ENCODE data around the gene EFCAB13. TPM values are rescaled to one million over a fixed set of nuclear protein-coding genes. Genes with fewer than 3 reads are reported as not detected.

EFCAB13 gene
- total RNA-seq, 1 experiment from 2014 or later, result 2.7 TPM

GRCh38 chr17:47335101-47335936 is 11.6 kb downstream of the EFCAB13 start:
- Histone ChIP-seq H3K4me3 (ENCODE audit: low read length) (no peak overlapping the region), H3K79me2 (ENCODE audit: low read length) (no peaks in the 10 kb centered on the region), H3F3A (ENCODE audit: low read length, unreplicated experiment) (no peaks in the 10 kb centered on the region), H3K36me3 (ENCODE audit: low read depth, low read length) (no peaks in the 10 kb centered on the region), H2AFZ (ENCODE audit: low read length) (no peak overlapping the region), H3K9ac (ENCODE audit: low read length) (no peak overlapping the region), H3K27me3 (ENCODE audit: low read length) (no peaks in the 10 kb centered on the region), H3K9me2 (replicated peaks; ENCODE audit: low read length) (0 out of 2 replicates have a peak, but pooled peaks cover 4% of the 10 kb centered on the region), H3K9me3 (ENCODE audit: low read length) (no peaks in the 10 kb centered on the region), H3K4me2 (ENCODE audit: low read length) (no peak overlapping the region), H4K20me1 (ENCODE audit: low read length) (no peaks in the 10 kb centered on the region), H3K27ac (ENCODE audit: low read length) (no peak overlapping the region), H3K4me1 (ENCODE audit: insufficient read depth, low read length) (peaks cover 7% of the 10 kb centered on the region)
- ChIA-PET CTCF (no interaction called here), POLR2A (ENCODE audit: unreplicated experiment) (no interaction called here)
- intact Hi-C loops (cut with micrococcal nuclease), result loop anchor here (10.0 kb wide), 1 partner anchor 309 kb away; the partner anchor contains the start of gene KPNB1
- TF ChIP-seq CTCF (conservative IDR thresholded peaks at IDR 0.05; ENCODE audit: low read depth, low read length) (no peak), EZH2phosphoT487 (IDR thresholded peaks at IDR 0.05; ENCODE audit: borderline replicate concordance, low read length) (no peak), EZH2 (IDR thresholded peaks at IDR 0.05; ENCODE audit: low read length, unreplicated experiment) (no peak)
- BruUV-seq (replicated peaks), result no TSS peak
- ATAC-seq (no peak), DNase-seq (no peak)

- peak; percentile 37 for DNase-seq
- peaks cover 7% of the 10 kb centered on the region for H3K4me1 ChIP-seq (ENCODE audit: insufficient read depth, low read length)
- H3K79me2 ChIP-seq (ENCODE audit: low read length), result no peaks in the 10 kb centered on the region
- no peaks in the 10 kb centered on the region for H4K20me1 ChIP-seq (ENCODE audit: low read length)
- no peaks in the 10 kb centered on the region for H3K9me2 ChIP-seq (replicated peaks; ENCODE audit: low read length)
- H2AFZ ChIP-seq (ENCODE audit: low read length), result no peak overlapping the region
- ATAC-seq, result peak; percentile 57
- CTCF ChIA-PET, result no interaction called here
- H3K27ac ChIP-seq (ENCODE audit: low read length), result no peak overlapping the region
- H3K9ac ChIP-seq (ENCODE audit: low read length), result no peak overlapping the region
- H3K9me3 ChIP-seq (ENCODE audit: low read length), result no peaks in the 10 kb centered on the region
- H3F3A ChIP-seq (ENCODE audit: low read length, unreplicated experiment), result no peaks in the 10 kb centered on the region
- intact Hi-C loops (cut with micrococcal nuclease), result loop anchor here (10.0 kb wide), 1 partner anchor 307 kb away; the partner anchor contains the start of gene KPNB1
- TF ChIP-seq EZH2phosphoT487 (IDR thresholded peaks at IDR 0.05; ENCODE audit: borderline replicate concordance, low read length) (no peak), EZH2 (IDR thresholded peaks at IDR 0.05; ENCODE audit: low read length, unreplicated experiment) (no peak), CTCF (conservative IDR thresholded peaks at IDR 0.05; ENCODE audit: low read depth, low read length) (no peak)
- no peaks in the 10 kb centered on the region for H3K36me3 ChIP-seq (ENCODE audit: low read depth, low read length)
- no peak overlapping the region for H3K4me3 ChIP-seq (ENCODE audit: low read length)
- POLR2A ChIA-PET (ENCODE audit: unreplicated experiment), result no interaction called here
- H3K4me2 ChIP-seq (ENCODE audit: low read length), result no peak overlapping the region
- H3K27me3 ChIP-seq (ENCODE audit: low read length), result no peaks in the 10 kb centered on the region
- no TSS peak for BruUV-seq (replicated peaks)
Observed at GRCh38 chr17:47338026-47338425, 14.3 kb downstream of the EFCAB13 start.

GRCh38 chr17:47352848-47353247 is 29.1 kb downstream of the EFCAB13 start:
- Histone ChIP-seq H3K79me2 (ENCODE audit: low read length) (no peaks in the 10 kb centered on the region), H3K4me1 (ENCODE audit: insufficient read depth, low read length) (peaks cover 4% of the 10 kb centered on the region; the same call in 1 of the 2 replicates), H3K27ac (ENCODE audit: low read length) (no peak overlapping the region), H3K4me2 (ENCODE audit: low read length) (no peak overlapping the region), H3K9ac (ENCODE audit: low read length) (no peak overlapping the region), H3K36me3 (ENCODE audit: low read depth, low read length) (no peaks in the 10 kb centered on the region), H3K9me2 (replicated peaks; ENCODE audit: low read length) (no peaks in the 10 kb centered on the region), H2AFZ (ENCODE audit: low read length) (no peak overlapping the region), H3K9me3 (ENCODE audit: low read length) (no peaks in the 10 kb centered on the region), H4K20me1 (ENCODE audit: low read length) (no peaks in the 10 kb centered on the region), H3K27me3 (ENCODE audit: low read length) (no peaks in the 10 kb centered on the region), H3F3A (ENCODE audit: low read length, unreplicated experiment) (no peaks in the 10 kb centered on the region), H3K4me3 (ENCODE audit: low read length) (no peak overlapping the region)
- ChIA-PET CTCF (no interaction called here), POLR2A (ENCODE audit: unreplicated experiment) (no interaction called here)
- no peak for DNase-seq
- no peak for ATAC-seq
- BruUV-seq (replicated peaks), result no TSS peak
- intact Hi-C loops (cut with micrococcal nuclease), result no loop called here
- no peak for TF ChIP-seq CTCF (conservative IDR thresholded peaks at IDR 0.05; ENCODE audit: low read depth, low read length)
- TF ChIP-seq EZH2phosphoT487 (IDR thresholded peaks at IDR 0.05; ENCODE audit: borderline replicate concordance, low read length), result no peak
- TF ChIP-seq EZH2 (IDR thresholded peaks at IDR 0.05; ENCODE audit: low read length, unreplicated experiment), result no peak
